Esophagus muscularis mucosa (tissue), 4 donors: Measurements from ENCODE around the gene MYH11. TPM values are rescaled to one million over a fixed set of nuclear protein-coding genes. Genes with fewer than 3 reads are reported as not detected.
A peak's percentile ranks its signal among the peaks of the same experiment; 100 is the strongest.

Experiments
- DNase-seq: peaks from one replicate; pipeline ENCODE4 v3.0.0-alpha.2; 2017; ENCODE audit errors: extremely low spot score
- H3K27ac ChIP-seq, 4 donors: fragments of 200-600 bp; sonication (generic); replicated peaks in 1 of 4; 1 replicate in 3 of 4; 2 replicates in 1 of 4; pipeline ENCODE4 v1.5.1; 2016 to 2019; ENCODE audit warnings: mild to moderate bottlenecking in 1 of 4
- H3K27me3 ChIP-seq, 4 donors: fragments of 200-600 bp; sonication (generic); one replicate each; pipeline versions ENCODE4 v1.5.1 to v1.6.0; 2016 to 2019
- H3K36me3 ChIP-seq, 4 donors: fragments of 200-600 bp; sonication (generic); one replicate each; pipeline ENCODE4 v1.5.1; 2016 to 2019
- H3K4me1 ChIP-seq, 4 donors: fragments of 200-600 bp; sonication (generic); one replicate each; pipeline ENCODE4 v1.5.1; 2016 to 2019
- H3K4me3 ChIP-seq, 4 donors: fragments of 200-600 bp; sonication (generic); 1 replicate in 2 of 4; 2 replicates in 2 of 4; pipeline ENCODE4 v1.5.1; 2016 to 2019; ENCODE audit warnings: mild to moderate bottlenecking in 4 of 4, moderate library complexity in 1 of 4
- H3K9me3 ChIP-seq, 4 donors: fragments of 200-600 bp; sonication (generic); 1 replicate in 3 of 4; 2 replicates in 1 of 4; pipeline ENCODE4 v1.5.1; 2016 to 2019
- EP300 ChIP-seq: sonication (generic); formaldehyde crosslinking; IDR thresholded peaks from one replicate; pipeline ENCODE4 v1.6.1; 2017; ENCODE audit warnings: antibody characterized with exemption
- POLR2A ChIP-seq: fragments of 450-650 bp; IDR thresholded peaks from one replicate; pipeline ENCODE4 v1.6.1; 2017; ENCODE audit warnings: antibody characterized with exemption, moderate library complexity, mild to moderate bottlenecking, low read depth
- POLR2AphosphoS5 ChIP-seq, 2 donors: sonication (generic); formaldehyde crosslinking; IDR thresholded peaks; one replicate each; pipeline ENCODE4 v1.6.1; 2017; ENCODE audit warnings: antibody characterized with exemption in 2 of 2
- WGBS: methylation state at CpG from one replicate; pipeline ENCODE4 v1.1.5; 2018; 5-methylcytosine and 5-hydroxymethylcytosine counted together
- intact Hi-C: fragments of 100-400 bp; cut with DNase I; formaldehyde crosslinking; loops from one replicate; pipeline ENCODE4 v1.15.1; 2023
- total RNA-seq, 4 donors: library from RNA; depleted of rRNA; stranded (reverse); fragments of >200 nt; gene quantifications; one replicate each; pipeline versions ENCODE4 v1.1.0 to v1.2.1, GENCODE V29; 2016
- TF ChIP-seq, protein P1 (sequence below), 3 experiments: fragments of 200-600 bp in 2 of 3; fragments of 450-650 bp in 1 of 3; sonication (generic) in 2 of 3; IDR thresholded peaks; one replicate each; pipeline ENCODE4 v1.5.1; 2017 to 2019; ENCODE audit warnings: antibody characterized with exemption in 3 of 3, mild to moderate bottlenecking in 2 of 3, moderate library complexity in 1 of 3

The MYH11 gene
- total RNA-seq, 4 donors from 2014 or later, result 9,583 to 20,476 (median 14,208) TPM

DNA sequence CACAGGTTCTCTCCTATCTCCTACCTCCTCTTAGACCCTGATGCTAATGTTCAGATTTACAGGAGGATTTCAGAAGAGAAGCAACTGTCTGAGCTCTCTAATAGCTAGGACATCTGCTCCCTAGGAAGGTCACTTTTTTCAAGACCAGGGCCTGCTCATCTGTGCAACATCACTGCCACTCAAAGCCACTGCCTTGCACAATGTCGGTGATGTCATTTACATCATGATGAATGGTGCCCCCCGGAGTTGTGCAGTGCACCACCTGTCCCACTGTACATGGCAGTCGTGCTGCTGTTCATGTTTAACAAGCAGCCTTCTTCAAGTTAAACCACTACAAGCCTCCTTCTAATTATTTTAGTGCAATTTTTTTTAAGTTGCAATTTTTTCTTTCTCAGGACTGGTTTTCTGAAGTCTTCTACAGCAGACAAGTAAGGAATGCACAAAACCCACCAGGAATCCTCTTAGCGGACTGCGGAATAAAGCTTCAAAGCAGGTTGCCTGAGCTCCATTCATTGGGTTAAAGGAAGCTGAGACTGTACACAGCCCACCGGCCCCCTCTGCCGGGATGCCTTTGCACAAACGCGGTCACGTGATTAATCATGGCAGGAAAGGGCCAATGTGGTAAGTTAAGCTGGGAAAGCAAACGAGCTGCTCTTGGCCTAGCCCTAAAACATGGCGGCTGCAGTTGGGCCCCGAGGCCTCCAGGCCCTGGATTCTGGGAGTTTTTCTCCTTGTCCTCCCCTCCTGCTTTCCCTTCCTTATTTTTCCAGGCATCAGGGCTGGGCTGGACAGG is 74.1 kb downstream of the MYH11 start:
- DNase-seq, result no peak
- Histone ChIP-seq H3K9me3 (no peaks in the 10 kb centered on the region), H3K27ac (peak overlapping the region; percentile 71 to 77 (median 76)), H3K4me1 (peaks cover 2 to 100% (median 97%) of the 10 kb centered on the region in 4 donors), H3K36me3 (peaks cover 0 to 93% (median 82%) of the 10 kb centered on the region in 4 donors), H3K4me3 (no peak overlapping the region), H3K27me3 (no peaks in the 10 kb centered on the region)
- 50% methylated on average over 13 of the region's 13 CpGs for WGBS
- intact Hi-C loops, result no loop called here
- TF ChIP-seq POLR2AphosphoS5 (IDR thresholded peaks at IDR 0.05) (peak in 1 of 2 donors; percentile 89), EP300 (no peak)

DNA sequence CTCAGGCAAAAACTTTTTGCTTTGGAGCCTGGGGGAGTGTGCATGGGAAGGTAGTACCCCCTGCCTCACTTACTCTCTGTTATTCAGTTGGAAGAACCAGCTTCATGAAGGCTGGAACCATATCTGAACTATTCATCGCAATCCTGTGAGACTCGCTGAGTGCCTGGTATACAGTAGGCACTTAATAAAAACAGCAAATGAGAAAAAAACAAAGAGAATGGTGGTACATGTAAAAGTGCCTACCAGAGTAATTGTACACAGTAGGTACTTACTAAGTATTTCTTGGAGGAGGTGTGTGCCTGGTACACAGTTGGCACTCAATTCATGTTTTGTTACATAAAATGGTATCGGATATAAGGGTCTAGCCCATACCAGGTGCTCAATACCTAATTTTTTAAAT is 75.2 kb downstream of the MYH11 start:
- no peak for DNase-seq
- TF ChIP-seq POLR2A (no peak), EP300 (no peak), POLR2AphosphoS5 (IDR thresholded peaks at IDR 0.05) (peak in 1 of 2 donors; percentile 49)
- TF ChIP-seq, protein P1, sequence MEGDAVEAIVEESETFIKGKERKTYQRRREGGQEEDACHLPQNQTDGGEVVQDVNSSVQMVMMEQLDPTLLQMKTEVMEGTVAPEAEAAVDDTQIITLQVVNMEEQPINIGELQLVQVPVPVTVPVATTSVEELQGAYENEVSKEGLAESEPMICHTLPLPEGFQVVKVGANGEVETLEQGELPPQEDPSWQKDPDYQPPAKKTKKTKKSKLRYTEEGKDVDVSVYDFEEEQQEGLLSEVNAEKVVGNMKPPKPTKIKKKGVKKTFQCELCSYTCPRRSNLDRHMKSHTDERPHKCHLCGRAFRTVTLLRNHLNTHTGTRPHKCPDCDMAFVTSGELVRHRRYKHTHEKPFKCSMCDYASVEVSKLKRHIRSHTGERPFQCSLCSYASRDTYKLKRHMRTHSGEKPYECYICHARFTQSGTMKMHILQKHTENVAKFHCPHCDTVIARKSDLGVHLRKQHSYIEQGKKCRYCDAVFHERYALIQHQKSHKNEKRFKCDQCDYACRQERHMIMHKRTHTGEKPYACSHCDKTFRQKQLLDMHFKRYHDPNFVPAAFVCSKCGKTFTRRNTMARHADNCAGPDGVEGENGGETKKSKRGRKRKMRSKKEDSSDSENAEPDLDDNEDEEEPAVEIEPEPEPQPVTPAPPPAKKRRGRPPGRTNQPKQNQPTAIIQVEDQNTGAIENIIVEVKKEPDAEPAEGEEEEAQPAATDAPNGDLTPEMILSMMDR (IDR thresholded peaks at IDR 0.05), result no peak
- WGBS, result 87% methylated on average over 3 of the region's 3 CpGs
- Histone ChIP-seq H3K9me3 (no peaks in the 10 kb centered on the region), H3K4me1 (peaks cover 2 to 100% (median 97%) of the 10 kb centered on the region in 4 donors), H3K4me3 (no peak overlapping the region), H3K27me3 (no peaks in the 10 kb centered on the region), H3K27ac (peak overlapping the region; percentile 71 to 77 (median 76)), H3K36me3 (peaks cover 0 to 97% (median 82%) of the 10 kb centered on the region in 4 donors)
- intact Hi-C loops, result no loop called here

DNA sequence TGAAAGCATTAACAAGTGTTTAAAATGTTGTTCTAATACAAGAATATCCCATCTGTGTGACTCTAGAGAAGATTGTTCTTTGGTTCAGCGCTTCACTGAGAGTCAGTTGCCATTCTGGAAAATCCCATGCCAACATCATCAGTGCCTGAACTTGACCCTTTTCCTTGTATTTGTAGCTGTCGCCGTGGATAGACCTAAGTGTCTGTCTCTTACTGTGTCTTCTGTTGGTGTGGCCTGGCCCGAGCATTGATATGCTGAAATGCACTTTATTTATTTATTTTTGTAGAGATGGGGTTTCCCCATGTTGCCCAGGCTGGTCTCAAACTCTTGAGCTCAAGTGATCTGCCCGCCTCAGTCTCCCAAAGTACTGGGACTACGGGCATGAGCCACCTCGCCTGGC is 76.0 kb downstream of the MYH11 start:
- peaks cover 0 to 97% (median 81%) of the 10 kb centered on the region in 4 donors for H3K36me3 ChIP-seq
- H3K9me3 ChIP-seq, result no peaks in the 10 kb centered on the region
- H3K27me3 ChIP-seq, result no peaks in the 10 kb centered on the region
- intact Hi-C loops, result no loop called here
- H3K4me3 ChIP-seq, result no peak overlapping the region
- H3K4me1 ChIP-seq, result peaks cover 2 to 100% (median 97%) of the 10 kb centered on the region in 4 donors
- peak overlapping the region; percentile 71 to 77 (median 76) for H3K27ac ChIP-seq
- peak; percentile 29 to 81 for TF ChIP-seq POLR2AphosphoS5 (IDR thresholded peaks at IDR 0.05)
- TF ChIP-seq, protein P1 (IDR thresholded peaks at IDR 0.05), result no peak
- no peak for DNase-seq
- WGBS, result 75% methylated on average over 7 of the region's 7 CpGs

DNA sequence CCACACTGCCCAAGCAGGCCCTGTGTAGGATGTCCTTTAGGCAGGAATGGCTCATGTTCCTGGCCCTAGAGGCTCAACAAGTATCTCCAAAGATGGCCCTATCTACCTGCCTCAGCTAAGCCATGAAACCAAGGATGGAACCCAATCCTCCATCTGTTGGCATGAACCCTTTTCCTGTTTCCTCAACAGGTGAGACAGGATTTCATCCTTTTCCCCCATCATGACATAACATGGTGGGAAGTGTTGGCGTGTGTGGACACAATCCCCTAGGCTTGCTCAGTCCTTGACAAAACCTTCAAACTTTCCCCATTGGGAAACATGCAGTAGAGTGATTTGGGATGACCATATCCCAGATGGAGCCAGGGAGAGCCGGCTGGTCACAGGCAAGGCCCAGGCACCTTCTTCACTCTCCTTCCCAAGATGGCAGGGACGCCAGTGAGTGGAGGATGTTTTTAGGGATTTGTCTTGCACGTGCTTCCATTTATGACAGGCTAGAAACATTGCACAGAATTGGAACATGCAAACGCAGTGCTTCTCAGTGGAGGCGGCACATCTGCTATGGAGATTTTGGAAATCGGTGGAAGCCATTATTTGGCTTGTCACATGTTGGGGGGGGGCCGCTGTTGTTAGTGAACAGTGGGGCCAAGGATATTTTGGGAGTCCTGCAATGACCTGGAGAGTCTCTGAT is 77.0 kb downstream of the MYH11 start:
- TF ChIP-seq EP300 (no peak), POLR2AphosphoS5 (IDR thresholded peaks at IDR 0.05) (peak; percentile 41 to 84)
- no peaks in the 10 kb centered on the region for H3K9me3 ChIP-seq
- H3K4me1 ChIP-seq, result peaks cover 0 to 100% (median 97%) of the 10 kb centered on the region in 4 donors
- no peak for DNase-seq
- H3K4me3 ChIP-seq, result no peak overlapping the region
- no peaks in the 10 kb centered on the region for H3K27me3 ChIP-seq
- H3K27ac ChIP-seq, result peak overlapping the region; percentile 71 to 77 (median 76)
- peaks cover 0 to 98% (median 82%) of the 10 kb centered on the region in 4 donors for H3K36me3 ChIP-seq
- intact Hi-C loops, result no loop called here
- 49% methylated on average over 7 of the region's 8 CpGs for WGBS

DNA sequence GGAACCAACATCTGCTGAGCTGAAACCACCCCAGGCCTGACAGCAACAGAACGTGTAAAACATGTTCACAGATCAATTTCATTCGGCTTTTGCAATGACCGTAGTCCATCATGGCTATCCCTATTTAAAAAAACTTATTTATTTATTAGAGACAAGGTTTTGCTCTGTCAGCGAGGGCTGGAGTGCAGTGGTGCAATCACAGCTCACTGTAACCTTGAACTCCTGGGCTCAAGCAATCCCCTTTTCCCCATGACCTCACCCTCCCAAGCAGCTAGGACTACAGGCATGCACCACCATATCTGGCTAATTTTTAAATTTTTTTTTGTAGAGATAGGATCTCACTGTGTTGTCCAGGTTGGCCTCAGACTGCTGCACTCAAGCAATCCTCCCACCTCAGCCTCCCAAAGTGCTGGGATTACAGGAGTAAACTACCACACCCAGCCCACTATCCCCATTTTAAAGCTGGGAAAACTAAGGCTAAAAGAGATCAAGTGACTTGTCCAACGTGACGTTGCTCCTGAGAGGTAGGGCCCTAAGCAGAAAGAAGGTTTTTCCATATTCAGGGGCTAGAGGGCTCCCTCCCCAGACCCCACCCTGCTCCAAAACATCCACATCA is 77.7 kb downstream of the MYH11 start:
- Histone ChIP-seq H3K4me3 (no peak overlapping the region), H3K4me1 (peaks cover 0 to 100% (median 97%) of the 10 kb centered on the region in 4 donors), H3K9me3 (no peaks in the 10 kb centered on the region), H3K36me3 (peaks cover 0 to 99% (median 78%) of the 10 kb centered on the region in 4 donors), H3K27ac (peak overlapping the region; percentile 71 to 77 (median 76)), H3K27me3 (no peaks in the 10 kb centered on the region)
- intact Hi-C loops, result no loop called here
- 55% methylated on average over 6 of the region's 6 CpGs for WGBS
- no peak for DNase-seq
- no peak for TF ChIP-seq EP300
- TF ChIP-seq POLR2A, result no peak
- TF ChIP-seq, protein P1 (IDR thresholded peaks at IDR 0.05), result no peak
- TF ChIP-seq POLR2AphosphoS5 (IDR thresholded peaks at IDR 0.05), result no peak
